GM18502 (cell line): ENCODE measurements around the gene PRR5.

Source experiments
- ATAC-seq: cut with Tn5 transposase; IDR thresholded peaks from one replicate; pipeline ENCODE4 v1.9.1; 2021; ENCODE audit warnings: mild to moderate bottlenecking; ENCODE audit not compliant: unreplicated experiment, poor library complexity

The PRR5 gene

DNA sequence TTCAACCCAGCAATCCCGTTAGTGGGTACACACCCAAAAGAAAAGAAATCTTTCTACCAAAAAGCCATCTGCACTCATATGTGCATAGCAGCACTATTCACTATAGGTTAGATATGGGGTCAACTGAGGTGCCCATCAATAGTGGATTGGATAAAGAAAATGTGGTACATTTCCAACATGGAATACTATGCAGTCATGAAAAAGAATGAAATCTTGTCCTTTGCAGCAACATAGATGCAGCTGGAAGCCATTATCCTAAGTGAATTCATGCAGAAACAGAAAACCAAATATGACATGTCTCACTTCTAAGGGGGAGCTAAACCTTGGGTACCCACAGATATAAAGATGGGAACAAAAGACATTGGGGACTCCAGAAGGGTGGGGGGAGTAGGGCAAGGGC lies 48.5 kb downstream of the PRR5 start:
- ATAC-seq = no peak

DNA sequence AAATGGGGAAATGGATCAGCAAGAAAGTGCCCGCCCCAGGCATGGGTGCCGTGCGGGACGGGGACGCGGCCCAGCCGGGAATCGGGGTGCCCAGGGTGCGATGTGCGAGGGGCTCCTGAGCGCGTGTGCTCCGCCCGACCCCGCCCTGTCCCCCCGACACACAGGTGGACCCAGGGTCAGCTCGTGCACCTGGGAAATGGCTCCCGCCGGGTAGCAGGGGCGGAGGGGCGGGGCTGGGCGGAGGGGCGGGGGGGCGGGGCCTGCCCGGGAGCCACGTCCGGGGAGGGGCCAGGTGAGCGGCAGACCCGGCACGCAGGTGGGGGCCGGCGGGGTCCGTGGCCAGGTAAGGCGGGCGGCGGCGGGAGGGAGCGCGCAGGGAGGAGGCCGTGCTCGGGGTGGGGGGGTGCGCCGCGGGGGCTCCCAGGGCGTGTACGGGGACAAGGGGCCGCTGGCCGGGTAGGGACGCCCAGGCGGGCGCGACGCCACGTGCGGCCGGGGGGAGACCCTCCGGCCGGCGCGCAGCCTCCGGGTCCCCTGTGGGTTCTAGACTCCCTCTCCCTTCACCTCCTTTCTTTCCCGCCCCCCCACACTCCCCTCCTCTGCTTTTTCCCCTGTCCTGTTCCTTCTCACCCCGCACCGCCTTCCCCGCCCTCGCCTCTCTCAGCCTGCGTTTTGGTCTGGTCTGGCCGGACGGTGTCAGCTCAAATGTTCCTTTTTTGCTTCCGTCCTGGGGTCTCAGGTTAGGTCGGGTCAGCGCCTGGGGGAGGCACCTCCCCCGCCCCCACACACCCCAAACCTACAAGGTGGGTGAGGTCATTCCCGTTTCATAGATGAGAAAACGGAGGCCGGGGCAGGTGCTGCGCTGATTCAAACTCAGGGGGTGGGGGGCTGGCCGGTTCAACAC lies 50.5 kb downstream of the PRR5 start, which contains the start of gene ARHGAP8:
Gene ARHGAP8 (plus strand): TSS at position 291 of the 904 bp plus-strand sequence. CDS start 33,953 bp downstream, outside the sequence.
- no peak for ATAC-seq

DNA sequence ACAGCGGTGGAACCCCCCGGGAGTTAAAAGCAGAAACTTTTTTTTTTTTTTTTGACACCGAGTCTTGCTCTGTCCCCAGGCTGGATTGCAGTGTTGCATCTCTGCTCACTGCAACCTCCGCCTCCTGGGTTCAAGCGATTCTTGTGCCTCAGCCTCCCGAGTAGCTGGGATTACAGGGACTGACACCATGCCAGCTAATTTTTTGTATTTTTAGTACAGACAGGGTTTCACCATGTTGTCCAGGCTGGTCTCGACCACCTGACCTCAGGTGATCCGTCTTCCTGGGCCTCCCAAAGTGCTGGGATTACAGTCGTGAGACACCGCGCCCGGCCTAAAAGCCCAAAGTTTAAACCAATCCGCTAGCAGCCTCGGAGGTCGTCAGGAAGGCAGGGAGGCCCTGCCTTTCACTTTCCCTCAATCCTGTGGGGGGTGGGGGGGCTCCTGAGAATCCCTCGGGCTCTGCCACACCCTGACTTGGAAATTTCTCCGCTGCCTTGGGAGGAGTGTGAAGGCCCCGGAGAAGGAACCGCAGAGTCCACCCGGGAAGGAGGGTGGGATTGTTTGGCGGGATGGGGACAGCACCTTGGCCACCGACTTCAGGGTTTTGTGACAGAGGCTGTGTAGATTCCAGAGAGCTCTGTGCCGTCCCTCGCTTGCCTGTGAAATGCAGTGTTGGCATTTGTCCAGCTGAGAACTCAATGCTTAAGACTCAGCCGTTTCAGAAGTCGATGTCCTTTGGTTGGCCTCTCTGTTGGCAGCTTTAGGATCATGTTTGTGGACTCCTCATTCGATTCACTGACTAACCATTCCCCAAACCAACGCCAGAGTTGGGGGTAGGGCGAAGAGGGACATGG lies 51.4 kb downstream of the PRR5 start:
- ATAC-seq = no peak

DNA sequence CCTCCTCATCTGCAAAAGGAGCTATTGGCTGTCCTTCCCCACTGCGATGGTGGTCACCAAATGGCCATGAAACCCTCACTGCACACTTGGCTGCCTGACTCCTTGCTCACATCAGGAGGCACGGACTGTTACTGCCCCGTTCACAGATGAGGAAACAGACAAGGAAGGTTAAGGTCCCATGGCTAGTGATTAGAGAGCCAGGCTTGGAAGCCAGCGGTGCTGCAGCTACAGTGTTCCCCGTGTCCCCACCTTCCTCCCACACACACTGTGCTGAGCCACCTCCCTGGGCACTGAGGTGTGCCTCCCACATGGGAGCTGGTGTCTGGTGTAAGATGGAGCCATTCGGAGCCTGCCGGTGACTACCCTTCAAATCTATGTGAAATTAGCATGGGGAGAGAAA lies 53.0 kb downstream of the PRR5 start:
- no peak for ATAC-seq

DNA sequence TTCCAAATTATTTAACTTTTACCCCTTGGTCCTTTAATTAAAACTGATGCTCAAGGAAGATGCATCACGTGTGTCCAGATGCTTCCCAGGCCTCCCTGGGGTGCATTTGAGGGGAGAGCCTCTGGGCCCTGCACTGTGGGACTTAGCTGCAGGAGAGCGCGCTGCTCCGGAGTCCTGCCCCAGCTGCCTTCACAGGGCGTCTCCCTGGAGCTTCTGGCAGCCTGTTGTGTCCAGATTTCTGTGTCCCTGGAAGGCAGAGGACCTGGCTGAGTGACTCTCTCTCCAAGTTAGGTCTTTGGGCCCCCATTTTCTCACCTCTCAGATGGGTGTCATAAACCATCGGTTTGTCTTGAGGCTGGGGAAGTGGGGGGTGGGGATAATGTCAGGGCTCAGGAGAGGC lies 53.4 kb downstream of the PRR5 start:
- ATAC-seq = no peak

DNA sequence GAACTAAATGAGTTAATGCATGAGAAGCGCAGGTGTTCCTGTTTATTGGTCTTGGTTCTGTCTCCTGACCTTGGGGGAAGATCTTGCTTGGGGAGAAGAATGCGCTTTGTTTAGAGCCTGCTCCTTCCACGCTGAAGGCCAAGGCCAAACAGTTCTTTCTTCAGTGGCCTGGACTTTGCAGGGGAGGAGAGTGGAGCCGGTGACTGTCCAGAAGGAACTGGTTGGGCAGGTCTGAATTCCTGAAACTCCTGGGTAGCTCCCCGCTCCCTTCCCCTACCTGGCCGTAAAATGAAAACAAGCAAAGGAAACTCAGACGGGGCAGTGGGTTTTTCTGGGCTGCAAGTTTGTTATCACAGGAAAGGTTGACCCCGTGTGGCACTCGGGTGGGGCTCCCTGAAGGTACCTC lies 54.0 kb downstream of the PRR5 start:
- ATAC-seq = no peak

DNA sequence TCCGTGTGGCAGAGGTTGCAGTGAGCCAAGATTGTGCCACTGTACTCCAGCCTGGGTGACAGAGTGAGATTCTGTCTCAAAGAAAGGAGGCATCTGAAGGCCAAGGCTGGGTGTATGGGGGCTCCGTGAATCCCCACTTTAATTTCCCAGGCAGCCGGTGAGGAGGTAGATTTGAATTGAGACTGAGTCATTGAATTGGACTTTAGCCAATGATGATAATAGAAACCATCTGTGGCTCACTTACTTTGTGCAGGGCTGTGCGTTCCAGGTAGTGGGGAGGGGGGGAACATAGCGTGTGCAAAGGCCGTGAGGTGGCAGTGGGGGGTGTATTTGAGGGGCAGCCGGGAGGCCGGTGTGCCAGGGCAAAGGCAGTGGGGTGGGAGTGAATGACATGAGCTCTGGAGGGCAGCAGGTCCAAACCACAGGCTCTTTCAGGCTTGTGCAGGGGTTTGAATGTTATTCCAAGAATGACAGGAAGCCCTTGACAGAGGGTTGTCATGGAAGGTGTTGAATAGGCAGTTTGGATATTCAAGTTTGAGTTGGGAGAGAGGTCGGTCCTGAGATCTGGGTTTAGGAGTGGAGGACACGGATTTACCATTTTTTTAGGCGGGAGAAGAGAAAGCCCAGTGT lies 56.5 kb downstream of the PRR5 start:
- ATAC-seq = no peak

DNA sequence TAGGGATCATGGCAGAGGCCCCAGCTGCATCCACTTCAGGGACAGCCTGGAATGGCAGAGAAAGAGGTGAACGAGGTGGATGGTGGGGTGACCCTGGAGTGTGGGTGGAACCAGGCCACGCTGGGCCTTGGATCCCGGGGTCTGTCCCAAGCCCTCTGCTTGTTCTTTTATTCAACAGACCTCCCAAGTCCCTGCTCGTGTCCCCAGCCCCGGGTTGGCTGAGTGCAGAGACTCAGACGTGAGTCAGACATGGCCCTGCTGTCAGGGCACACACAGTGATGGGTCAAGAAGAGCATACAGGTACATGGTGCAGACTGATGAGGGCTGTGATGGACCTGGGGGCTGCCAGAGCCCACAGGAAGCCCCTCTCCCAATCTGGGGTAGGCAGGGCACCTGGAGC lies 57.0 kb downstream of the PRR5 start:
- no peak for ATAC-seq

DNA sequence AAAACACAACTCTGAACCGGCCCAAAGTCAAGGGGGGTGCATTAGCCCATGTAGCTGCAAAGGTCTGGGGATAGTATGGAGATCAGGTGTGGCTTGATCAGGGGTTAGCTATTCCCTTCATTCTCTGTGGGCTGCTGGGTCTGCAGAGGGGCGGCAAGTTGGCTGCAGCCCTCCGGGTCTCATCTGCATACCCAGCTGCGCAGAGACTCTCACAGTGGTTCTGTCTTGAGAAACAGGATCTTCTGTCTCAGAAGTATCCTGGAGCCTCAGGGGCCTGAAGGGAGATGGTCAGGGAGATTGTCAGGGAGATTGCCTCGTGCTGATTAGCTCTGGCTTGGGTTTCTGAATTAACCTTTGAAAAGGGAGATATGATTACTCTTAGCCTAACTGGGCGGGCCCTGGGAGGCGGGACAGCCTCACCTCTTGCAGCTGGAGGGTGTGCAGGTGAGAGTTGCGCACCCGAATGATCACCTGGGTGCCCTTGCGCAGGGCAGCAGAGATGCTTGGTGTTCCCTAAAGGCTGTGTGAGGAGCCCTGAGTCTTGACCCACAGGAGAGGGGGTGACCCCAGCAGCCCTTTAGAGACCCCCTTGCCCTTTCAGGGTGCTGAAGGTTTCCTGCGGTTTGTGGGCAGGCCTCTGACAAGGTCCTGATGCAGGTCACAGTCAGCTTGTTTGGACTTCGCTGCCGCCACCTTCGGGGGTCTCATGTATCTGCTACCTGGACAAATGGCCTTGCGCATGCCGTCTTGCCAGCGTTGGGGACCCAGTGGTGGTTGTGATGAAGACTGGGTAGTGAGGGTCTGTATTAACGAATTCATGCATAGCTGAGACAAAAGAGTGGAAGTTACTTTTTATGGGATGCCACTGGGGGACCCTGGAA lies 57.7 kb downstream of the PRR5 start:
- ATAC-seq = no peak

DNA sequence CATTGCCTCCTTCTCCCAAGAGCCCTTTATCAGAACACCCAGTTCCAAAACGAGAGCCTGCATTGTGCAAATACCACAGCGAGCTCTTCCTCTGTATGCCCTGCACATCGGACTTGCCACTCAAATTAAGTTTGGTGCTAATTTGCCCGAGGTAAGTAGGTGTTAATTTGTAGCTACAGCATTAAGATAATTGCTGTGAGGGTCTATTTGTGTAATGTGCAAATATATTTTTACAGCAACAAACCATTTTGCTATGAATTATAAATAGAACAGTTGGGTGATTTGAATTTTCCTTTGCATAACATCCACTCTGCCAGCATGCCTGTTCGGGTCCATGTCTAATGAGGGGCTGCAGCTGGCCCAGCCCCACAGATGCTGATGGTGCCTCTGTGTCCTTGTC lies 58.5 kb downstream of the PRR5 start:
- no peak for ATAC-seq

DNA sequence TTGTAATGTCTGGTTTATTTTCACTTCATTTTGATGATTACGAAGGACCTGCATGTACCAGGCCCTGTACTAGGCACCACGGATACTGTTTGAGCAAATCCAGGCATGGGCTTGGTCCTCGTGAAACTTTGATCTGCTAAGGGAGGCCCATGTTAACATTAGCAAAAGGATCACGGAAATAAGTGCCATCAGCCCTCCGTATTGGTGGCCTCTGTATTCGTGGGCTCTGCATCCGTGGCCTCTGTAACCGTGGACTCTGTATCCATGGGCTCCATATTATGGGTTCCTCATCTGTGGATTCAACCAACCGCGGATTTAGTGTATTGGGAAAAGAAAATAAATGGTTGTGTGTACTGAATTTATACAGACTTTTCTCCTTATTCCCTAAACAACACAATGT lies 59.0 kb downstream of the PRR5 start:
- ATAC-seq = no peak

DNA sequence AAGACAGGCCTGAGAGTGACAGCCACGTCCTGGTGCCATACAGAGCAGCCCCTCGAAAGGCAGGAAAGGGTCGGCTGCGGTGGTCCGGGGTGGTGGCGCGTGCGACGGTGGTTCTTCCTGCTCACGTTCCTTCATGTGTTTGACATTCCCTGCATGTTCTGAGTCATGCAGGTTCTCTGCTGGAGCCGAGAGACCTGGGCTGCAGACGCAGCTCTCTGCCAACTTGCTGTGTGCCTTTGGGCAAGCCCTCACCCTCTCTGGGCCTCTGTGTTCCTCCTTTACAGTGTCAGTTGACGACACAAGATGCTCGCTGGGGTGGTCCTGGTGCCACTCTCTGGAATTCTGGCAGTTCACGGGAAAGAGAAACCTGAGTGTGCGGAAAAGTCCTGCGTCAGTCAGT lies 62.4 kb downstream of the PRR5 start:
- no peak for ATAC-seq

DNA sequence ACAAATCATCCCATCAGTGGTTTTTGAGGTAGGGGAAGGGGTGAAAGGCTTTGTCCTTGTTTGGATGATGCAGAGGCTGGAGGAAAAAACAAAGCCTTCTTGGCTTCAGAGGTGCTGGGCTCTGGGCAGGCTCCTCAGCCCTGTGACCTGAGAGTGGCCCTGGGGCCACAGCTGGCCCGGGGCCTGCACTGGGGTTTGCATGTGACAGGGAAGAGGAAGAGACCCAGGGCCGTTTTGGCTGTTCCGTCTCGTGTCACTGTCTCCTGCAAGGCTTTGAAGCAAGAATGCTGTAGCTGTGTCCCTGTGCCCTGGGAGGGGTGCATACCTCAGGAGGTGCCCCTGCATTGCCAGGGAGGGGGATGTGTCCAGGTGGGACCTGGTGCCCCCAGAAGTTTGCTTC lies 63.0 kb downstream of the PRR5 start:
- no peak for ATAC-seq

DNA sequence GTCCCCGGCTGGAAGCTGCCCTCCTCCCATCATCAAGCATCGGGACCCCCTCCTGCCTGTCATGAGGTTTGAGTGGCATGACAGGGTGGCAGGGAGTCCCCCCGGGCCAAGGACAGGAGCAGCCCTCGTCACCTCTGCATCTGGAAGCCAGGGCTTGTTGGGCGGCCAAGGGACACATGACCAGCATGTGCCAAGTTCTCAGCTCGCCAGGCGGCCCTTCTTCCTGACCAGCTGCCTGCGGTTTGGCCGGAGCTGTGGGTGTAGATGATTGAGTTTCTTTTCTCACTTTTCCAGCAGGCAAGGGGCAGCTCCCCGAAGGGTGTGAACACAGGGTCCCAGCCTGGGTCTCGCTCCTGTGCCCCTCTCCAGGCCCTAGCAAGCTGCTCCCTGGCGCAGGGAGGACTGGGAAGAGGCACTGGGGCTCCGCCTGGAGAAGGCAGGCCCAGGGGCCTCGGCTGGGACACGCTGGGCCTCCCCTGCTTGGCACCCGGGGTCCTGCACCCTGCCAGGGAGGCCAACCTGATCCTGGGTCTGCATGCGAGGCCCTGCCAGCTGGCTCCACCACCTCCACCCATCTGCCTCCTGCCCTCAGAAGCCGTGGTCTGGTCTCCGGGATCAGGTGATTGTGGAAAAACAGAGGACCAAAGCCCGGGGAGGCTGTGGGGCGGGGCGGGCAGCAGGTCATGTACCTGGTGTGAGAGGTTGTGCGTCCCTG lies 63.7 kb downstream of the PRR5 start:
- no peak for ATAC-seq

DNA sequence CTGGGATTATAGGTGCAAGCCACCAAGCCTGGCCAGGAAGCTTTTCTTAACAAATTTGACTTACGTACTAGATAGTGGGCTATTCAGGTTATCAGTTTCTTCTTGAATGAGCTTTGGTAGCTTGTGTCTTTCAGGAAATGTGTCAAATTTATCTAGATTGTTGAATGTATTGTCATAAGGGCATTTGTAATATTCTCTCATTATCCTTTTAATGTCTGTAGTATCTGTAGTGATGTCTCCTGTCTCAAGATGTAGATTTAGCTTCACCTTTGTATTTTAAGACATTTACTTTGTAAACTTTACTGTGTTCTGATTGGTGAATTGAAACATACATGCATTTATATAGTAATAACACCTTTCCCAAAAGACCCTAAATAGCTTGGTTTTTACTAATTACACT lies 71.1 kb downstream of the PRR5 start:
- ATAC-seq = no peak

DNA sequence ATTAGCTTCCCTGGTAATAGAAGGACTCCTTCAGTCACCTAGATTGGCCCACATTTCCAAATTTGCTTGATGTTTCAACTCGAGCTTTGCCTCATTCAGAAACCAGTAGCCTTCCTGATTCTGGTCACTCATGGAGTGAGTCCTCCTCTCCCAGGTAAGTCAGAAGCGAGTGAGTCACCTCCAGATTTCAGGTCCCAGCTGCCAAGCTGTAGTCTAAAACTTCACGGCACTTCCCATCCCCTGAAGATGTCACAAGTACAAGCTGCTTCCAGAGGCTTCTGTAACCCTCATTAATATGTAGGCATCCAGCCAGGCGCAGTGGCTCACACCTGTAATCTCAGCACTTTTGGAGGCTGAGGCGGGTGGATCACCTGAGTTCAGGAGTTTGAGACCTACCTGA lies 73.9 kb downstream of the PRR5 start:
- no peak for ATAC-seq

DNA sequence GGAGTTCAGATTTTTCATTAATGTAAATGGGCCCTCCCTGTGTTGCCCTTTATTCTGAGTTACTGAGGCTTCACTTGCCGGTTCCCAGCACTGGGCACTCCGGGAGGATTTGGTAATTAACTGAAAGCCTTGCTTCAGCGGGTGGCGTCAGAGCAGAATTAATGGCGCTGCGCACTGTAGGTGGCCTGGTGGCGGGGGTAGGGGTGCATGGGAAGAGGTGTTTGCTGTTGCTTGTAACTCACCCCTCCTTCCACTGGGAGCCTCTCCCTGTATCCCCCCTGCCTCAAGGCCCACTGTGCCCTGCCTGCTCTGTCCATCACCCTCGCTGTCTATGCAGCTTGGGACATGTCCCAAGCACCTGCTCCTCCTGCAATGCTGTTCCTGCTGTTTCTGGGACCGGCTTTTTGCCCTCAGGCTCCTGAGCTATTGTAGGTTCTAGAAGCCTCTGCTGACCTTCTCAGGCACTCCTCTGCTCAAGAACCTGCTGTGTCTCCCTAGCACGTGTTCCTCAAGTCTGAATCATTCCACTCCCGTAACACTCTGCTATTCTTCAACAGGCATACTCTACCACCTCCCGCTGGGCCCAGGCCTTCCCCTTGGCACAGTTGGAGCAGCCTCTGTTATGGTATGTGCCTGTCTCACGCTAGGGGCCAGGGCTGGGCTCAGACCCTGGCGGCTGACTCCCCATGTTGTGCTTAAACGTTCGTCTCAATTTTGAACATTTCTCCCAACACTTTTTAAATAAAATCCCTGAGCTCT lies 74.8 kb downstream of the PRR5 start:
- no peak for ATAC-seq

DNA sequence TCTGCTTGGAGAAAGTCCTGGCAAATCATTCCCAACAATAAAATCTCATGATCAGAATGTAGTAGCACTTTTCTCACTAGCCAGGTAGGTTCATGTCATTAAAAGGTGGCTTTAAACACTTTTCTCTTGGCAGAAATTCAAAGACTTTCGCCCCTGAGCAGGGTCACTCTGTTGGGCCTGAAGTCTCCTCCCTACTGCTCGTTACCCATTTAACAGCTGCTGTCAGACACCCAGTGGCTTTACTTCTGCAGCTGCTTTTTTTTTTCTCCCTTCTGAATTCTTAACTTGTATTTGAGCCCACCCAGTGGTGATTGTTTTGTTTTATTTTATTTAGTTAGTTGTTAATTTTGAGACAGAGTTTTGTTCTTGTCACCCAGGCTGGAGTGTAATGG lies 75.4 kb downstream of the PRR5 start:
- no peak for ATAC-seq
